Measurements from ENCODE around the gene MEGF8. TPM values are rescaled to one million over a fixed set of nuclear protein-coding genes. Genes with fewer than 3 reads are reported as not detected.

MEGF8 gene
- total and polyA plus RNA-seq, 2 of the 13 experiments (the other 11 are each of a cell fraction or from before 2014, with no cell fraction given), result 4.0 to 8.8 TPM

DNA sequence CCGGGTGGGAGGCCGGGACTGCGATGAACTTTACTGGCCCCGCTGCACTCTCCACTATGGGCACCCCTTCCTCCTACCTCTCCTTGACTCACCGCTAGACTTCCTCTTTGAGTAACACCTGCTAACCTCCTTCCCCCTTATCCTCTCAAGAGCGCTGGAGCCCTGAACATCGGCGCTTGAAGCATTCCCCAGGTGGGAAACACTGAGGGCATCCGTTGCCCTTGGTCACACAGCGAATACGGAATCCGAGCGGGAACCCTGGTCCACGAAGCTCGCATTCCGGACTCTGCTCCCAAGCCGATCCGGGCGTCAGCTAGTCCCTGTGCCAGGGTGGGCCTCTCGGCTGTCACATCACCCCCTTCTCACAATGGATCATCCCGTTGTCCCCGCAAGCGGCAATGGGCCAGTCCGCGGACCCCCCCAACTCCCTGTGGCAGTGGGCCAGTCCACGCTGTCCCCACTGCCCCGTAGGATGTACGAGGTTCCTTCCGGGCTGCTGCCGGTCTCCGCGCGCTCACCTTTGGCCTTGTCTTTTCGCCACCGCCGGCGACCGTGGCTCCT lies 97.5 kb downstream of the MEGF8 start (continued):
- TF ChIP-seq, protein P1, sequence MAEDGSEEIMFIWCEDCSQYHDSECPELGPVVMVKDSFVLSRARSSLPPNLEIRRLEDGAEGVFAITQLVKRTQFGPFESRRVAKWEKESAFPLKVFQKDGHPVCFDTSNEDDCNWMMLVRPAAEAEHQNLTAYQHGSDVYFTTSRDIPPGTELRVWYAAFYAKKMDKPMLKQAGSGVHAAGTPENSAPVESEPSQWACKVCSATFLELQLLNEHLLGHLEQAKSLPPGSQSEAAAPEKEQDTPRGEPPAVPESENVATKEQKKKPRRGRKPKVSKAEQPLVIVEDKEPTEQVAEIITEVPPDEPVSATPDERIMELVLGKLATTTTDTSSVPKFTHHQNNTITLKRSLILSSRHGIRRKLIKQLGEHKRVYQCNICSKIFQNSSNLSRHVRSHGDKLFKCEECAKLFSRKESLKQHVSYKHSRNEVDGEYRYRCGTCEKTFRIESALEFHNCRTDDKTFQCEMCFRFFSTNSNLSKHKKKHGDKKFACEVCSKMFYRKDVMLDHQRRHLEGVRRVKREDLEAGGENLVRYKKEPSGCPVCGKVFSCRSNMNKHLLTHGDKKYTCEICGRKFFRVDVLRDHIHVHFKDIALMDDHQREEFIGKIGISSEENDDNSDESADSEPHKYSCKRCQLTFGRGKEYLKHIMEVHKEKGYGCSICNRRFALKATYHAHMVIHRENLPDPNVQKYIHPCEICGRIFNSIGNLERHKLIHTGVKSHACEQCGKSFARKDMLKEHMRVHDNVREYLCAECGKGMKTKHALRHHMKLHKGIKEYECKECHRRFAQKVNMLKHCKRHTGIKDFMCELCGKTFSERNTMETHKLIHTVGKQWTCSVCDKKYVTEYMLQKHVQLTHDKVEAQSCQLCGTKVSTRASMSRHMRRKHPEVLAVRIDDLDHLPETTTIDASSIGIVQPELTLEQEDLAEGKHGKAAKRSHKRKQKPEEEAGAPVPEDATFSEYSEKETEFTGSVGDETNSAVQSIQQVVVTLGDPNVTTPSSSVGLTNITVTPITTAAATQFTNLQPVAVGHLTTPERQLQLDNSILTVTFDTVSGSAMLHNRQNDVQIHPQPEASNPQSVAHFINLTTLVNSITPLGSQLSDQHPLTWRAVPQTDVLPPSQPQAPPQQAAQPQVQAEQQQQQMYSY (CRISPR knock-in tag; IDR thresholded peaks at IDR 0.05), result peak; percentile 63; the same call in 1 of the 2 replicates

DNA sequence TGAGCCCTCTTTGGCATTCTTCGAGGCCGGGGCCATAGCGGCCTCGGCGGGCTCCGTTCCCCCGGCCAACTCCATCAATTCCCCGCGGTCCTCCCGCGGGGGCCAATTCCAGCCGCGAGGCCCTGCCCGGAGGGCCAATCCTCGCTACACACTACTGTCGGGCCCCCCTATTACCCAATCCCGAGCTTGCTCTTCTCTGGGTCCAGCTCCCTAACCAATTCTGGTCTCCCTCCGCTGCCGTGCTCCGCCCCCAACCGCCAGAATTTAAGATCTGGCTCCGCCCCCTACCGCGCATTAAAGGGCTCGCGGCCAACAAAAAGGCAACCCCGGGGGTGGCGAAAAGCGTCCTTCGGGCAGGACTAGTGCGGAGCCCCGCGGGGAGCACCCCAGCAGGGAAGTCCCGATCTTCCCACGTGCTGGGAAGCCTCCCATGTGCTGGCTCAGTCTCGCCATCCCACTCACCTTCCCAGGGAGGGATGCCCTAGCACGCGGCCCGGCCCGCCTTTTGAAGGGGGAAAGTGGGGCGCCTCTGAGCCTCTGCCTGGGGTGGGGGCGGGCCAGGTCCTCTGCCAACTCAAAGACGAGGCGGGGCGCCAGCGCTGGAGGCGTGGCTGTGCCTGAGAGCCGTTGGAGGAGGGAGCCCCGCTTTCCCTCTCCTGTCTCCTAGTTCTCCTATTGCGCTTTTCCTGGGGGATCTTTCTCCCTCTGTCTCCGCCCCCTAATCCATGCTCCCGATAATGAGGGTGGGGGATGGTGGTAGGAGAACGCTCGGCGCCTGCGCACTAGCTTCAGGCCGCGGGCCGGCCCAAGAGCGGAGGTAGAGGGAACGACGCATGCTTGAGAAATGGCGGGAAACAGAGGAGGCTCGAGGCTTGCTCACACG lies 98.3 kb downstream of the MEGF8 start:
- no TSS peak for BruUV-seq (replicated peaks)
- Histone ChIP-seq H2AFZ (ENCODE audit: low read length) (no peak overlapping the region), H3K9me3 (ENCODE audit: low read length) (no peaks in the 10 kb centered on the region), H3K27ac (ENCODE audit: extremely low read length, insufficient read depth, low read length) (no peak overlapping the region), H3K36me3 (replicated peaks in 1 of 2; ENCODE audit: control insufficient read depth in 1 of 2, insufficient read depth in 2 of 2, low read length in 2 of 2) (no peaks in the 10 kb centered on the region), H3K79me2 (ENCODE audit: insufficient read depth, low read length) (no peaks in the 10 kb centered on the region), H3K4me2 (ENCODE audit: low read depth, low read length) (peak overlapping the region; percentile 45; the same call in 1 of the 2 replicates), H3K27me3 (ENCODE audit: control insufficient read depth in 1 of 2, insufficient read depth in 2 of 2, low read length in 2 of 2) (peaks cover 4 to 36% of the 10 kb centered on the region in 2 experiments), H3K9ac (ENCODE audit: insufficient read depth, low read depth, low read length) (no peak overlapping the region), H4K20me1 (ENCODE audit: insufficient read depth, low read length) (no peaks in the 10 kb centered on the region), H3K4me1 (ENCODE audit: insufficient read depth, low read length) (peaks cover 67% of the 10 kb centered on the region), H3K4me3 (replicated peaks in 1 of 3; ENCODE audit: insufficient read depth in 1 of 3, low read depth in 2 of 3, low read length in 3 of 3) (peak overlapping the region in 1 of 3 experiments; percentile 32; a peak in 1 of 6 replicates)
- TF ChIP-seq ZNF879 (CRISPR knock-in tag; IDR thresholded peaks at IDR 0.05) (no peak), ZFP36L1 (CRISPR knock-in tag; IDR thresholded peaks at IDR 0.05) (no peak), SP2 (CRISPR knock-in tag; IDR thresholded peaks at IDR 0.05) (no peak), CEBPB (IDR thresholded peaks at IDR 0.05; ENCODE audit: borderline replicate concordance, low read depth, low read length) (no peak), SOX5 (CRISPR knock-in tag; IDR thresholded peaks at IDR 0.05; ENCODE audit: borderline replicate concordance) (no peak), ZNF333 (CRISPR knock-in tag; IDR thresholded peaks at IDR 0.05; ENCODE audit: borderline replicate concordance) (0 out of 2 replicates have a peak, but pooled peaks have one; percentile 27), KDM5B (CRISPR knock-in tag; IDR thresholded peaks at IDR 0.05; ENCODE audit: borderline replicate concordance) (no peak), NFKBIZ (CRISPR knock-in tag; IDR thresholded peaks at IDR 0.05) (no peak)
- TF ChIP-seq, protein P2, sequence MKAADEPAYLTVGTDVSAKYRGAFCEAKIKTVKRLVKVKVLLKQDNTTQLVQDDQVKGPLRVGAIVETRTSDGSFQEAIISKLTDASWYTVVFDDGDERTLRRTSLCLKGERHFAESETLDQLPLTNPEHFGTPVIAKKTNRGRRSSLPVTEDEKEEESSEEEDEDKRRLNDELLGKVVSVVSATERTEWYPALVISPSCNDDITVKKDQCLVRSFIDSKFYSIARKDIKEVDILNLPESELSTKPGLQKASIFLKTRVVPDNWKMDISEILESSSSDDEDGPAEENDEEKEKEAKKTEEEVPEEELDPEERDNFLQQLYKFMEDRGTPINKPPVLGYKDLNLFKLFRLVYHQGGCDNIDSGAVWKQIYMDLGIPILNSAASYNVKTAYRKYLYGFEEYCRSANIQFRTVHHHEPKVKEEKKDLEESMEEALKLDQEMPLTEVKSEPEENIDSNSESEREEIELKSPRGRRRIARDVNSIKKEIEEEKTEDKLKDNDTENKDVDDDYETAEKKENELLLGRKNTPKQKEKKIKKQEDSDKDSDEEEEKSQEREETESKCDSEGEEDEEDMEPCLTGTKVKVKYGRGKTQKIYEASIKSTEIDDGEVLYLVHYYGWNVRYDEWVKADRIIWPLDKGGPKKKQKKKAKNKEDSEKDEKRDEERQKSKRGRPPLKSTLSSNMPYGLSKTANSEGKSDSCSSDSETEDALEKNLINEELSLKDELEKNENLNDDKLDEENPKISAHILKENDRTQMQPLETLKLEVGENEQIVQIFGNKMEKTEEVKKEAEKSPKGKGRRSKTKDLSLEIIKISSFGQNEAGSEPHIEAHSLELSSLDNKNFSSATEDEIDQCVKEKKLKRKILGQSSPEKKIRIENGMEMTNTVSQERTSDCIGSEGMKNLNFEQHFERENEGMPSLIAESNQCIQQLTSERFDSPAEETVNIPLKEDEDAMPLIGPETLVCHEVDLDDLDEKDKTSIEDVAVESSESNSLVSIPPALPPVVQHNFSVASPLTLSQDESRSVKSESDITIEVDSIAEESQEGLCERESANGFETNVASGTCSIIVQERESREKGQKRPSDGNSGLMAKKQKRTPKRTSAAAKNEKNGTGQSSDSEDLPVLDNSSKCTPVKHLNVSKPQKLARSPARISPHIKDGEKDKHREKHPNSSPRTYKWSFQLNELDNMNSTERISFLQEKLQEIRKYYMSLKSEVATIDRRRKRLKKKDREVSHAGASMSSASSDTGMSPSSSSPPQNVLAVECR (CRISPR knock-in tag; IDR thresholded peaks at IDR 0.05; ENCODE audit: borderline replicate concordance), result 0 out of 2 replicates have a peak, but pooled peaks have one; percentile 10
- ATAC-seq, result no peak
- no peak for DNase-seq (ENCODE audit: low spot score)
- FAIRE-seq, result no peak
- ChIA-PET CTCF (ENCODE audit: low intra/inter-chr PET ratio, low total read pairs) (interaction anchor here (1.0 to 3.4 kb wide), 3 partner anchors 10 to 105 kb away, joined by 5 to 25 read pairs (median 6); no protein-coding TSS in a partner anchor), POLR2A (interaction anchor here (0.9 to 2.2 kb wide), 3 partner anchors 10 to 105 kb away, joined by 3 to 13 read pairs (median 6); partner anchors contain the start of gene CEACAM1)
- WGBS (ENCODE audit: low lambda C conversion rate), result 86% methylated on average over 64 of the region's 65 CpGs
- intact Hi-C loops (cut with micrococcal nuclease; ENCODE audit: unreplicated experiment) (no loop called here), in situ Hi-C loops (cut with HindIII; ENCODE audit: extremely low pct_ligation_motif_present, low pct_unique_long_range_greater_than_20kb) (no loop called here)
